ENCODE measurements around the gene RGS19.
A peak's percentile ranks its signal among the peaks of the same experiment; 100 is the strongest.

Gene RGS19

GRCh38 chr20:64110411-64111068 is 31.2 kb upstream of the RGS19 start:
- H4K8ac ChIP-seq (ENCODE audit: low read depth, low read length) = no peak overlapping the region
- no peaks in the 10 kb centered on the region for H3K36me3 ChIP-seq (ENCODE audit: control insufficient read depth, insufficient read depth, low read length)
- H3K4me2 ChIP-seq (ENCODE audit: low read length) = no peak overlapping the region
- no CpG with 5 or more reads among the region's 10 CpGs for whole genome bisulfite sequencing (ENCODE audit: extremely low coverage, insufficient coverage, low lambda C conversion rate)
- H3K4me1 ChIP-seq (ENCODE audit: control insufficient read depth, low read depth, low read length) = no peaks in the 10 kb centered on the region
- H3K4ac ChIP-seq (ENCODE audit: low read depth, low read length) = no peak overlapping the region
- no peak overlapping the region for H2BK5ac ChIP-seq (ENCODE audit: low read length)
- no peaks in the 10 kb centered on the region for H3K79me1 ChIP-seq (ENCODE audit: low read length)
- no peak overlapping the region for H4K5ac ChIP-seq (ENCODE audit: low read length)
- H3K9ac ChIP-seq (ENCODE audit: low read length) = no peak overlapping the region
- H3K4me3 ChIP-seq (ENCODE audit: low read length) = no peak overlapping the region
- H3K18ac ChIP-seq (ENCODE audit: low read length) = no peak overlapping the region
- no peak overlapping the region for H2AK5ac ChIP-seq (ENCODE audit: low read length)
- no peak overlapping the region for H2BK120ac ChIP-seq (ENCODE audit: low read depth, low read length)
- no peaks in the 10 kb centered on the region for H3K27me3 ChIP-seq (ENCODE audit: insufficient read depth, low read length, poor library complexity)
- H3K56ac ChIP-seq (ENCODE audit: low read length) = no peak overlapping the region
- DNase-seq = no peak
- no peak overlapping the region for H2BK15ac ChIP-seq (replicated peaks; ENCODE audit: low read depth)
- no peaks in the 10 kb centered on the region for H3K79me2 ChIP-seq (ENCODE audit: control insufficient read depth, insufficient read depth, low read length)
- H3K23ac ChIP-seq (ENCODE audit: low read length) = no peak overlapping the region
- no peak overlapping the region for H3K27ac ChIP-seq (ENCODE audit: low read depth, low read length)

GRCh38 chr20:64109831-64110391 is 30.6 kb upstream of the RGS19 start:
- Histone ChIP-seq H3K4me3 (ENCODE audit: low read length) (no peak overlapping the region), H3K79me2 (ENCODE audit: control insufficient read depth, insufficient read depth, low read length) (no peaks in the 10 kb centered on the region), H4K5ac (ENCODE audit: low read length) (no peak overlapping the region), H4K8ac (ENCODE audit: low read depth, low read length) (no peak overlapping the region), H3K23ac (ENCODE audit: low read length) (no peak overlapping the region), H2AK5ac (ENCODE audit: low read length) (no peak overlapping the region), H3K56ac (ENCODE audit: low read length) (no peak overlapping the region), H3K4ac (ENCODE audit: low read depth, low read length) (no peak overlapping the region), H2BK15ac (replicated peaks; ENCODE audit: low read depth) (no peak overlapping the region), H2BK120ac (ENCODE audit: low read depth, low read length) (no peak overlapping the region), H3K27ac (ENCODE audit: low read depth, low read length) (no peak overlapping the region), H3K4me2 (ENCODE audit: low read length) (no peak overlapping the region), H3K27me3 (ENCODE audit: insufficient read depth, low read length, poor library complexity) (no peaks in the 10 kb centered on the region), H2BK5ac (ENCODE audit: low read length) (no peak overlapping the region), H3K9ac (ENCODE audit: low read length) (no peak overlapping the region), H3K36me3 (ENCODE audit: control insufficient read depth, insufficient read depth, low read length) (no peaks in the 10 kb centered on the region), H3K18ac (ENCODE audit: low read length) (no peak overlapping the region), H3K4me1 (ENCODE audit: control insufficient read depth, low read depth, low read length) (no peaks in the 10 kb centered on the region), H3K79me1 (ENCODE audit: low read length) (no peaks in the 10 kb centered on the region)
- DNase-seq = no peak
- no CpG with 5 or more reads among the region's 16 CpGs for WGBS (ENCODE audit: extremely low coverage, insufficient coverage, low lambda C conversion rate)

- no peaks in the 10 kb centered on the region for H3K4me1 ChIP-seq (ENCODE audit: control insufficient read depth, low read depth, low read length)
- H3K4me3 ChIP-seq (ENCODE audit: low read length) = no peak overlapping the region
- H3K56ac ChIP-seq (ENCODE audit: low read length) = no peak overlapping the region
- no peak overlapping the region for H2AK5ac ChIP-seq (ENCODE audit: low read length)
- no peak overlapping the region for H2BK5ac ChIP-seq (ENCODE audit: low read length)
- no peak overlapping the region for H3K4me2 ChIP-seq (ENCODE audit: low read length)
- H3K27me3 ChIP-seq (ENCODE audit: insufficient read depth, low read length, poor library complexity) = no peaks in the 10 kb centered on the region
- H3K4ac ChIP-seq (ENCODE audit: low read depth, low read length) = no peak overlapping the region
- H3K23ac ChIP-seq (ENCODE audit: low read length) = no peak overlapping the region
- no peak overlapping the region for H2BK15ac ChIP-seq (replicated peaks; ENCODE audit: low read depth)
- no peaks in the 10 kb centered on the region for H3K79me1 ChIP-seq (ENCODE audit: low read length)
- no peak overlapping the region for H3K18ac ChIP-seq (ENCODE audit: low read length)
- H2BK120ac ChIP-seq (ENCODE audit: low read depth, low read length) = no peak overlapping the region
- no peak overlapping the region for H3K27ac ChIP-seq (ENCODE audit: low read depth, low read length)
- H4K8ac ChIP-seq (ENCODE audit: low read depth, low read length) = no peak overlapping the region
- DNase-seq = no peak
- H3K9ac ChIP-seq (ENCODE audit: low read length) = no peak overlapping the region
- no peaks in the 10 kb centered on the region for H3K36me3 ChIP-seq (ENCODE audit: control insufficient read depth, insufficient read depth, low read length)
- no peak overlapping the region for H4K5ac ChIP-seq (ENCODE audit: low read length)
- WGBS (ENCODE audit: extremely low coverage, insufficient coverage, low lambda C conversion rate) = no CpG with 5 or more reads among the region's 26 CpGs
- no peaks in the 10 kb centered on the region for H3K79me2 ChIP-seq (ENCODE audit: control insufficient read depth, insufficient read depth, low read length)
Observed at GRCh38 chr20:64108731-64109681, 29.7 kb upstream of the RGS19 start.

GRCh38 chr20:64107736-64108457 is 28.6 kb upstream of the RGS19 start:
- Histone ChIP-seq H3K4me1 (ENCODE audit: control insufficient read depth, low read depth, low read length) (no peaks in the 10 kb centered on the region), H3K79me2 (ENCODE audit: control insufficient read depth, insufficient read depth, low read length) (no peaks in the 10 kb centered on the region), H2BK5ac (ENCODE audit: low read length) (no peak overlapping the region), H2BK15ac (replicated peaks; ENCODE audit: low read depth) (no peak overlapping the region), H3K4ac (ENCODE audit: low read depth, low read length) (no peak overlapping the region), H3K4me3 (ENCODE audit: low read length) (no peak overlapping the region), H3K56ac (ENCODE audit: low read length) (no peak overlapping the region), H3K18ac (ENCODE audit: low read length) (no peak overlapping the region), H3K27me3 (ENCODE audit: insufficient read depth, low read length, poor library complexity) (no peaks in the 10 kb centered on the region), H3K9ac (ENCODE audit: low read length) (no peak overlapping the region), H3K4me2 (ENCODE audit: low read length) (no peak overlapping the region), H3K36me3 (ENCODE audit: control insufficient read depth, insufficient read depth, low read length) (no peaks in the 10 kb centered on the region), H4K8ac (ENCODE audit: low read depth, low read length) (no peak overlapping the region), H3K27ac (ENCODE audit: low read depth, low read length) (no peak overlapping the region), H3K79me1 (ENCODE audit: low read length) (no peaks in the 10 kb centered on the region), H3K23ac (ENCODE audit: low read length) (no peak overlapping the region), H2BK120ac (ENCODE audit: low read depth, low read length) (no peak overlapping the region), H4K5ac (ENCODE audit: low read length) (no peak overlapping the region), H2AK5ac (ENCODE audit: low read length) (no peak overlapping the region)
- WGBS (ENCODE audit: extremely low coverage, insufficient coverage, low lambda C conversion rate) = no CpG with 5 or more reads among the region's 19 CpGs
- no peak for DNase-seq

GRCh38 chr20:64106981-64107735 is 27.8 kb upstream of the RGS19 start, which contains the start of gene NPBWR2:
Gene NPBWR2, minus strand, starts transcription at chr20:64107565. Its CDS starts 734 bp downstream, at chr20:64106831.
- no peak within 1 kb of the TSS for H3K9ac ChIP-seq (ENCODE audit: low read length)
- H3K79me1 ChIP-seq (ENCODE audit: low read length) = no peaks in the 10 kb centered on the region
- no peak within 1 kb of the TSS for H2BK120ac ChIP-seq (ENCODE audit: low read depth, low read length)
- H3K4me3 ChIP-seq (ENCODE audit: low read length) = no peak within 1 kb of the TSS
- H4K5ac ChIP-seq (ENCODE audit: low read length) = no peak within 1 kb of the TSS
- H2BK15ac ChIP-seq (replicated peaks; ENCODE audit: low read depth) = no peak within 1 kb of the TSS
- no peak within 1 kb of the TSS for H3K56ac ChIP-seq (ENCODE audit: low read length)
- no peak within 1 kb of the TSS for H3K23ac ChIP-seq (ENCODE audit: low read length)
- no peak within 1 kb of the TSS for H2AK5ac ChIP-seq (ENCODE audit: low read length)
- no peak within 1 kb of the TSS for H3K4me2 ChIP-seq (ENCODE audit: low read length)
- H3K27me3 ChIP-seq (ENCODE audit: insufficient read depth, low read length, poor library complexity) = no peaks in the 10 kb centered on the region
- no peak within 1 kb of the TSS for H4K8ac ChIP-seq (ENCODE audit: low read depth, low read length)
- no peaks in the 10 kb centered on the region for H3K4me1 ChIP-seq (ENCODE audit: control insufficient read depth, low read depth, low read length)
- H3K27ac ChIP-seq (ENCODE audit: low read depth, low read length) = no peak within 1 kb of the TSS
- no peaks in the 10 kb centered on the region for H3K79me2 ChIP-seq (ENCODE audit: control insufficient read depth, insufficient read depth, low read length)
- H3K18ac ChIP-seq (ENCODE audit: low read length) = no peak within 1 kb of the TSS
- no peak within 1 kb of the TSS for H2BK5ac ChIP-seq (ENCODE audit: low read length)
- whole genome bisulfite sequencing (ENCODE audit: extremely low coverage, insufficient coverage, low lambda C conversion rate) = no CpG with 5 or more reads among the region's 22 CpGs
- H3K36me3 ChIP-seq (ENCODE audit: control insufficient read depth, insufficient read depth, low read length) = no peaks in the 10 kb centered on the region
- DNase-seq = peak; percentile 30
- H3K4ac ChIP-seq (ENCODE audit: low read depth, low read length) = no peak within 1 kb of the TSS
